AG04450 (cell line): ENCODE measurements around the gene PAQR5. TPM values are rescaled to one million over a fixed set of nuclear protein-coding genes. Genes with fewer than 3 reads are reported as not detected.
A peak's percentile ranks its signal among the peaks of the same experiment; 100 is the strongest.

Experiments
- CTCF ChIA-PET: fragments of 300-600, 350-600 bp; formaldehyde crosslinking; extraction: SDS; loops from one replicate; lab custom pipeline; 2022; ENCODE audit warnings: antibody characterized with exemption, inconsistent platforms; lab: Charles Lee
- POLR2A ChIA-PET: fragments of 350-600 bp; formaldehyde crosslinking; extraction: SDS; loops from one replicate; lab custom pipeline; 2021; ENCODE audit warnings: antibody characterized with exemption, inconsistent platforms; lab: Yijun Ruan, JAX
- DNase-seq: peaks from one replicate; pipeline ENCODE4 v3.0.0-alpha.2; 2011; ENCODE audit warnings: low read depth, low spot score
- H3K27ac ChIP-seq: one replicate; pipeline ENCODE4 v1.5.1; 2012; ENCODE audit warnings: low read depth, low read length, control low read depth
- H3K27me3 ChIP-seq: one replicate; pipeline ENCODE4 v1.6.0; 2012; ENCODE audit warnings: low read length; ENCODE audit not compliant: control insufficient read depth, insufficient read depth
- H3K4me3 ChIP-seq: 2 replicates; pipeline ENCODE4 v1.5.1; 2011; ENCODE audit warnings: mild to moderate bottlenecking, low read depth, low read length, control low read depth
- H3K9me3 ChIP-seq: 2 replicates; pipeline ENCODE4 v1.5.1; 2012; ENCODE audit warnings: low read length; ENCODE audit not compliant: control insufficient read depth, insufficient read depth
- CTCF ChIP-seq: IDR thresholded peaks from 2 replicates; pipeline ENCODE4 v1.5.1; 2011; ENCODE audit warnings: low read depth, low read length, control low read depth, inconsistent platforms
- polyA plus RNA-seq: library from polyadenylated mRNA; depleted of rRNA; stranded (reverse); fragments of >200 nt; gene quantifications from 2 replicates; pipeline ENCODE4 v1.2.3, GENCODE V29; 2011

Gene PAQR5
- polyA plus RNA-seq, 1 experiment = 7.9 TPM

GRCh38 chr15:69292826-69293420 is 5.8 kb upstream of the PAQR5 start:
- no peak for TF ChIP-seq CTCF
- peaks cover 2% of the 10 kb centered on the region for H3K27me3 ChIP-seq
- ChIA-PET CTCF (no interaction called here), POLR2A (no interaction called here)
- no peak for DNase-seq
- H3K4me3 ChIP-seq = no peak overlapping the region
- peak overlapping the region; percentile 11 for H3K27ac ChIP-seq
- no peaks in the 10 kb centered on the region for H3K9me3 ChIP-seq

GRCh38 chr15:69293741-69294615 is 4.7 kb upstream of the PAQR5 start:
- no peak for DNase-seq
- ChIA-PET CTCF (interaction anchor here (0.6 kb wide), 1 partner anchor 9 kb away, joined by 3 read pairs; no protein-coding TSS in a partner anchor), POLR2A (no interaction called here)
- Histone ChIP-seq H3K9me3 (no peaks in the 10 kb centered on the region), H3K27ac (no peak overlapping the region), H3K27me3 (peaks cover 2% of the 10 kb centered on the region), H3K4me3 (no peak overlapping the region)
- no peak for TF ChIP-seq CTCF

GRCh38 chr15:69296606-69297005 is 2.1 kb upstream of the PAQR5 start:
- Histone ChIP-seq H3K4me3 (no peak overlapping the region), H3K9me3 (no peaks in the 10 kb centered on the region)

GRCh38 chr15:69297642-69298353 is 914 bp upstream of the PAQR5 start:
- H3K9me3 ChIP-seq = no peaks in the 10 kb centered on the region
- POLR2A ChIA-PET = no interaction called here
- no peak overlapping the region for H3K27ac ChIP-seq
- no peak for DNase-seq
- no peak for TF ChIP-seq CTCF
- peaks cover 2% of the 10 kb centered on the region for H3K27me3 ChIP-seq
- CTCF ChIA-PET = interaction anchor here (0.6 kb wide), 1 partner anchor 165 kb away, joined by 3 read pairs; no protein-coding TSS in a partner anchor
- H3K4me3 ChIP-seq = no peak overlapping the region

More at GRCh38 chr15:69296606-69297005, 2.1 kb upstream of the PAQR5 start:
- Histone ChIP-seq H3K27me3 (peaks cover 2% of the 10 kb centered on the region), H3K27ac (no peak overlapping the region)
- ChIA-PET CTCF (no interaction called here), POLR2A (no interaction called here)
- DNase-seq = no peak
- no peak for TF ChIP-seq CTCF
